CD4-positive, CD25-positive, alpha-beta regulatory T cell (primary cell): ENCODE results near the gene PAK5. TPM values are rescaled to one million over a fixed set of nuclear protein-coding genes. Genes with fewer than 3 reads are reported as not detected.
A peak's percentile ranks its signal among the peaks of the same experiment; 100 is the strongest.

ENCODE experiments used
- ATAC-seq, 2 donors: fragments of 150-1000 bp; cut with Tn5 transposase; one replicate each; pipeline ENCODE4 v1.10.0; 2021; ENCODE audit warnings: low read depth in 2 of 2, moderate number of reproducible peaks in 2 of 2, moderate library complexity in 1 of 2
- DNase-seq, 3 donors: peaks; one replicate each; pipeline versions ENCODE4 v3.0.0 to v3.0.0-alpha.2; 2012 to 2022; ENCODE audit warnings: mixed read lengths in 1 of 3
- H3K27ac ChIP-seq: one replicate; pipeline ENCODE4 v1.7.0; 2013; ENCODE audit warnings: mild to moderate bottlenecking, low read length; ENCODE audit not compliant: insufficient read depth, poor library complexity, severe bottlenecking
- H3K27me3 ChIP-seq: one replicate; pipeline ENCODE4 v1.7.0; 2013; ENCODE audit warnings: low read length; ENCODE audit not compliant: control insufficient read depth, insufficient read depth
- H3K36me3 ChIP-seq: one replicate; pipeline ENCODE4 v1.7.0; 2013; ENCODE audit warnings: mild to moderate bottlenecking, low read length, moderate library complexity; ENCODE audit not compliant: control insufficient read depth, insufficient read depth
- H3K4me1 ChIP-seq: 2 replicates; pipeline ENCODE4 v1.7.0; 2013; ENCODE audit warnings: mild to moderate bottlenecking, low read length; ENCODE audit not compliant: insufficient read depth, control insufficient read depth, poor library complexity, severe bottlenecking
- H3K4me3 ChIP-seq: one replicate; pipeline ENCODE4 v1.7.0; 2013; ENCODE audit warnings: low read depth, mild to moderate bottlenecking, low read length, moderate library complexity
- H3K9me3 ChIP-seq, 2 experiments: 1 replicate in 1 of 2; 2 replicates in 1 of 2; pipeline ENCODE4 v1.7.0; 2013; ENCODE audit warnings: low read length in 2 of 2, mild to moderate bottlenecking in 1 of 2, moderate library complexity in 1 of 2; ENCODE audit not compliant: control insufficient read depth in 2 of 2
- H3K27ac Mint-ChIP-seq, 3 donors: one replicate each; pipeline ENCODE4 v1.8.0; 2020 to 2022; ENCODE audit warnings: mild to moderate bottlenecking in 3 of 3, mixed read lengths in 3 of 3, moderate library complexity in 2 of 3
- H3K27me3 Mint-ChIP-seq: one replicate; pipeline ENCODE4 v1.8.0; 2022; ENCODE audit warnings: mild to moderate bottlenecking, mixed read lengths
- H3K36me3 Mint-ChIP-seq: one replicate; pipeline ENCODE4 v1.8.0; 2020; ENCODE audit warnings: mixed read lengths
- H3K4me1 Mint-ChIP-seq, 4 donors: one replicate each; pipeline ENCODE4 v1.8.0; 2020 to 2022; ENCODE audit warnings: mixed read lengths in 4 of 4, mild to moderate bottlenecking in 1 of 4
- H3K4me3 Mint-ChIP-seq, 4 donors: one replicate each; pipeline ENCODE4 v1.8.0; 2020 to 2022; ENCODE audit warnings: mild to moderate bottlenecking in 4 of 4, mixed read lengths in 4 of 4, moderate library complexity in 3 of 4
- H3K9me3 Mint-ChIP-seq, 7 donors: one replicate each; pipeline ENCODE4 v1.8.0; 2020 to 2022; ENCODE audit warnings: mixed read lengths in 7 of 7, mild to moderate bottlenecking in 3 of 7, moderate library complexity in 2 of 7
- polyA plus RNA-seq, 4 donors: library from polyadenylated mRNA; unstranded; fragments of 300-500 nt; fragmentation: Illumina TruSeq; gene quantifications; one replicate each; pipeline ENCODE4 v1.2.3, GENCODE V29; 2021
- total RNA-seq: library from RNA; stranded (reverse); gene quantifications from one replicate; pipeline ENCODE4 v1.2.3, GENCODE V29; 2022

PAK5 gene
- total and polyA plus RNA-seq, 5 donors from 2014 or later, result not detected

- H3K36me3 Mint-ChIP-seq, result no peaks in the 10 kb centered on the region
- no peak overlapping the region for H3K27ac ChIP-seq
- no peaks in the 10 kb centered on the region for H3K4me1 Mint-ChIP-seq
- no peaks in the 10 kb centered on the region for H3K27me3 ChIP-seq
- H3K27me3 Mint-ChIP-seq, result no peaks in the 10 kb centered on the region
- no peak overlapping the region for H3K4me3 ChIP-seq
- no peaks in the 10 kb centered on the region for H3K9me3 ChIP-seq
- H3K4me1 ChIP-seq, result no peaks in the 10 kb centered on the region
- peak overlapping the region in 1 of 4 donors; percentile 35 for H3K4me3 Mint-ChIP-seq
- H3K36me3 ChIP-seq, result no peaks in the 10 kb centered on the region
- no peak for ATAC-seq
- no peak for DNase-seq
- H3K27ac Mint-ChIP-seq, result no peak overlapping the region
- H3K9me3 Mint-ChIP-seq, result peaks cover 0 to 11% (median 2%) of the 10 kb centered on the region in 7 donors
These were observed 49.7 kb downstream of the PAK5 start for GRCh38 chr20:9789131-9789530.

DNA sequence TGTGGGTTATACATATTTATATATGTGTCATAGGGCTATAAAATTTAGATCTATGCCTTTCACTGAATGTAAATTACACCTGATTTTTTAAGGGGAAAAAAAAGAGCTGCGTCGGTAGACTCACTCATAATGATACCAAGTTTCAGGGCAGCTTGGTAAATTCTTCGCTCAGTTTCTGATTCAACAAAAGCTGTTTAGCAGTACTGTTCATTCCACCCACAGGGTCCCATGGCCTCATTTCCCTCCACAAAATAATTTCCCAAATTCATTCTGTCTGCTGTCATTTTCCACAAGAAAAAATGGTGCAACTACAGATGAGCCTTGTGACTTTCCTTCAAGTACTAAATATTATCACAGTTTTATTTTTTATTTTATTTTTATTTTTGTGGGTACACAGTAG, 63.7 kb downstream of the PAK5 start:
- Histone ChIP-seq H3K4me3 (no peak overlapping the region), H3K4me1 (no peaks in the 10 kb centered on the region), H3K9me3 (no peaks in the 10 kb centered on the region), H3K27me3 (no peaks in the 10 kb centered on the region), H3K27ac (no peak overlapping the region), H3K36me3 (no peaks in the 10 kb centered on the region)
- Mint-ChIP-seq H3K27me3 (no peaks in the 10 kb centered on the region), H3K9me3 (peaks cover 3 to 15% (median 4%) of the 10 kb centered on the region in 7 donors), H3K4me3 (no peak overlapping the region), H3K36me3 (no peaks in the 10 kb centered on the region), H3K4me1 (no peaks in the 10 kb centered on the region), H3K27ac (no peak overlapping the region)
- ATAC-seq, result no peak
- DNase-seq, result no peak

DNA sequence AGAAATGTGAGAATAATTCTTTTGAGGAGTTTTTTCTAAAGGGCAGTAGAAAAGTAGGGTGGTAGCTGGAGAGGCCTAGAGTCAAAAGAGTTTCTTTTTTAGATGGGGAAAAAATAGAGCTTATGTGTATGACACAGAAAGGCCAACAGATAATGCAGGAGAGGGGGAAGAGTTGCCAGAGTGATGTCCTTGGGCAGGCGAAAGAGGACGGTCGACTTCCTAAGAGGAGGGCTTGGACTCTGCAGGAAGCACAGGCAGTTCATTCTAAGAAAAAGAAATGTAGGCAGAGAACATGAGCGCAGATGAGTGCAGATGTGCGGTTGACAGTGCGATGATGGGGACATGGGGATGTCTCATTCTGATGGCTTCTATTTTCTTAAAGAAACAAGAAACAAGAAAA, 68.9 kb downstream of the PAK5 start:
- DNase-seq (no peak), ATAC-seq (no peak)
- no peaks in the 10 kb centered on the region for H3K27me3 ChIP-seq
- H3K4me3 ChIP-seq, result no peak overlapping the region
- no peaks in the 10 kb centered on the region for H3K27me3 Mint-ChIP-seq
- H3K36me3 ChIP-seq, result no peaks in the 10 kb centered on the region
- H3K9me3 ChIP-seq, result no peaks in the 10 kb centered on the region
- H3K4me1 ChIP-seq, result no peaks in the 10 kb centered on the region
- no peak overlapping the region for H3K27ac ChIP-seq
- H3K27ac Mint-ChIP-seq, result no peak overlapping the region
- H3K9me3 Mint-ChIP-seq, result peaks cover 3 to 16% (median 7%) of the 10 kb centered on the region in 7 donors
- H3K4me1 Mint-ChIP-seq, result no peaks in the 10 kb centered on the region
- H3K36me3 Mint-ChIP-seq, result no peaks in the 10 kb centered on the region
- no peak overlapping the region for H3K4me3 Mint-ChIP-seq

GRCh38 chr20:9761476-9761875, 77.4 kb downstream of the PAK5 start:
- Histone ChIP-seq H3K27ac (no peak overlapping the region), H3K4me1 (no peaks in the 10 kb centered on the region), H3K27me3 (no peaks in the 10 kb centered on the region), H3K36me3 (no peaks in the 10 kb centered on the region), H3K9me3 (peaks cover 0 to 2% of the 10 kb centered on the region in 2 experiments), H3K4me3 (no peak overlapping the region)
- no peak for ATAC-seq
- H3K27ac Mint-ChIP-seq, result no peak overlapping the region
- H3K4me3 Mint-ChIP-seq, result no peak overlapping the region
- H3K9me3 Mint-ChIP-seq, result peaks cover 0 to 16% (median 5%) of the 10 kb centered on the region in 7 donors
- no peaks in the 10 kb centered on the region for H3K27me3 Mint-ChIP-seq
- H3K4me1 Mint-ChIP-seq, result no peaks in the 10 kb centered on the region
- DNase-seq, result no peak
- no peaks in the 10 kb centered on the region for H3K36me3 Mint-ChIP-seq

DNA sequence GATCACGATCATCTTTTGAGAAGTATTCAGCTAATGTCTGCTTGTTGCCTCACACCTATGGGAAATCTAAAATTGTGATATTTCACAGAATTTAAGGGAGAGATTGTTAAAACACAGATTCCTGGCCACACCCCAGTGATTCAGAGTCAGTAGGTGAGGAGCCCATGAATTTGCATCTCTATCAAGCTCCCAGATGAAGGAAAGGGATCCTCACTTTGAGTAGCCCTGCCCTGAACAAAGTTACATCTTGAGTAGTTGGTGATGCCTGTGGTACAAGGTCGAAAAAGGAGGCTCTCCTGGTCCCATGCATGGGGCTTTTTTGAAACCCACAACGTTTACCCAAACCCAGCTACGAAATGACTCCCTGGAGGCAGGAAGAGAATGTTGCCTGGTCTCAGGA, 79.5 kb downstream of the PAK5 start:
- peaks cover 0 to 11% (median 5%) of the 10 kb centered on the region in 7 donors for H3K9me3 Mint-ChIP-seq
- no peaks in the 10 kb centered on the region for H3K4me1 ChIP-seq

DNA sequence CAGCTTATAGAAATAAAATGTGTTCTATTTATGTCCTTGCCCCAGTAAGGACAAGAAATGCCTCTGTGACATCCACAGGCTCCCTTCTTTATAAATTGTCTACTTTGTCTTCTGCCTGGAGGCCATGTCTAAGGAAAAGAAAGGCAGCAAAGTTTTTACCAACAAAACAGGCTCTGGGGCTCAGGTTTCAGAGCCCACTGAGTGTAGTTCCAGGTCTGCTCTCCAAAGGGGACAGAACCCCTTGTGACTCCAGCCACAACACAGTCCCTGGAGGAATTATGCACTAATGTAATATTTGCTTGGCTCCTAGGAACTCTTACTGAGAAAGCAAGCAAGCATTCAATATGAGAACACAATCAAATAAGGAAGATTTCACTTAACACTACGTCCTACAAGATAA, 80.1 kb downstream of the PAK5 start:
- no peak for ATAC-seq
- no peak overlapping the region for H3K4me3 ChIP-seq
- no peak for DNase-seq
- H3K27ac Mint-ChIP-seq, result no peak overlapping the region
- H3K36me3 Mint-ChIP-seq, result no peaks in the 10 kb centered on the region
- peaks cover 0 to 2% of the 10 kb centered on the region in 2 experiments for H3K9me3 ChIP-seq
- H3K27me3 ChIP-seq, result no peaks in the 10 kb centered on the region
- H3K27ac ChIP-seq, result no peak overlapping the region
- no peaks in the 10 kb centered on the region for H3K36me3 ChIP-seq
- peaks cover 0 to 15% (median 5%) of the 10 kb centered on the region in 7 donors for H3K9me3 Mint-ChIP-seq
- H3K4me3 Mint-ChIP-seq, result no peak overlapping the region
- H3K4me1 Mint-ChIP-seq, result no peaks in the 10 kb centered on the region
- H3K4me1 ChIP-seq, result no peaks in the 10 kb centered on the region
- H3K27me3 Mint-ChIP-seq, result no peaks in the 10 kb centered on the region

More for the DNA sequence above, 79.5 kb downstream of the PAK5 start:
- H3K36me3 ChIP-seq, result no peaks in the 10 kb centered on the region
- DNase-seq, result no peak
- no peaks in the 10 kb centered on the region for H3K36me3 Mint-ChIP-seq
- no peaks in the 10 kb centered on the region for H3K27me3 ChIP-seq
- ATAC-seq, result no peak
- H3K4me3 ChIP-seq, result no peak overlapping the region
- no peak overlapping the region for H3K27ac Mint-ChIP-seq
- H3K27me3 Mint-ChIP-seq, result no peaks in the 10 kb centered on the region
- H3K4me3 Mint-ChIP-seq, result no peak overlapping the region
- peaks cover 0 to 2% of the 10 kb centered on the region in 2 experiments for H3K9me3 ChIP-seq
- no peak overlapping the region for H3K27ac ChIP-seq
- no peaks in the 10 kb centered on the region for H3K4me1 Mint-ChIP-seq

- no peak for ATAC-seq
- no peaks in the 10 kb centered on the region for H3K27me3 Mint-ChIP-seq
- H3K9me3 Mint-ChIP-seq, result peaks cover 0 to 7% (median 4%) of the 10 kb centered on the region in 7 donors
- DNase-seq, result no peak
- no peak overlapping the region for H3K27ac Mint-ChIP-seq
- no peaks in the 10 kb centered on the region for H3K36me3 ChIP-seq
- no peaks in the 10 kb centered on the region for H3K4me1 ChIP-seq
- peaks cover 0 to 2% of the 10 kb centered on the region in 2 experiments for H3K9me3 ChIP-seq
- H3K4me3 ChIP-seq, result no peak overlapping the region
- no peaks in the 10 kb centered on the region for H3K27me3 ChIP-seq
- H3K4me3 Mint-ChIP-seq, result no peak overlapping the region
- H3K27ac ChIP-seq, result no peak overlapping the region
- H3K36me3 Mint-ChIP-seq, result no peaks in the 10 kb centered on the region
- no peaks in the 10 kb centered on the region for H3K4me1 Mint-ChIP-seq
These were observed 82.2 kb downstream of the PAK5 start for GRCh38 chr20:9756660-9757059.

GRCh38 chr20:9755301-9755700, 83.6 kb downstream of the PAK5 start:
- Histone ChIP-seq H3K27ac (no peak overlapping the region), H3K36me3 (no peaks in the 10 kb centered on the region), H3K4me3 (no peak overlapping the region), H3K27me3 (no peaks in the 10 kb centered on the region), H3K9me3 (no peaks in the 10 kb centered on the region), H3K4me1 (no peaks in the 10 kb centered on the region)
- Mint-ChIP-seq H3K4me3 (no peak overlapping the region), H3K9me3 (peaks cover 0 to 7% (median 5%) of the 10 kb centered on the region in 7 donors), H3K36me3 (no peaks in the 10 kb centered on the region), H3K27ac (no peak overlapping the region), H3K4me1 (no peaks in the 10 kb centered on the region), H3K27me3 (no peaks in the 10 kb centered on the region)
- no peak for ATAC-seq
- DNase-seq, result no peak
